ENCODE data around the gene ZNF445. TPM values are rescaled to one million over a fixed set of nuclear protein-coding genes. Genes with fewer than 3 reads are reported as not detected.

ZNF445 gene
- total RNA-seq (2021): 15.9 and 20.3 TPM in 2 replicates
- percentile 70 among the genes with signal in this experiment for Bru-seq, nascent RNA
- percentile 75 among the genes with signal in this experiment for BruChase-seq, experiment 1, labeled RNA remaining after a 2-hour chase
- percentile 70 among the genes with signal in this experiment for BruChase-seq, experiment 2, labeled RNA remaining after a 6-hour chase
- long read RNA-seq, partial matches to known transcripts: 63 of 64 reads
- long read RNA-seq, other reads (novel, unspliced or antisense): 1 of 64 reads

- TF ChIP-seq EZH2 (IDR thresholded peaks at IDR 0.05; ENCODE audit: low read depth): no peak
- TF ChIP-seq CTCF (conservative IDR thresholded peaks at IDR 0.05): no peak
- ChIA-PET POLR2A (ENCODE audit: unreplicated experiment) (interaction anchor here (0.6 kb wide), 1 partner anchor 26 kb away, joined by 6 read pairs; no protein-coding TSS in a partner anchor), CTCF (no interaction called here)
- H3K79me2 ChIP-seq (ENCODE audit: low read depth): peaks cover 32% of the 10 kb centered on the region
- peak; percentile 53 to 81 for DNase-seq
- H3K4me3 ChIP-seq: peak within 1 kb of the TSS; percentile 64
- H3K9me2 ChIP-seq (ENCODE audit: insufficient read depth): no peaks in the 10 kb centered on the region
- no peaks in the 10 kb centered on the region for H3F3A ChIP-seq (ENCODE audit: insufficient read depth, low read depth)
- no peaks in the 10 kb centered on the region for H4K20me1 ChIP-seq (ENCODE audit: insufficient read depth)
- peak within 1 kb of the TSS; percentile 99 for H2AFZ ChIP-seq
- peaks cover 9% of the 10 kb centered on the region; the same call in 1 of the 2 replicates for H3K4me1 ChIP-seq (replicated peaks; ENCODE audit: insufficient read depth)
- intact Hi-C loops (cut with micrococcal nuclease; ENCODE audit: unreplicated experiment): loop anchor here (5.0 kb wide), 1 partner anchor 140 kb away; the partner anchor contains the start of gene TCAIM
- no peaks in the 10 kb centered on the region for H3K27me3 ChIP-seq (ENCODE audit: insufficient read depth, low read depth)
- no peaks in the 10 kb centered on the region for H3K36me3 ChIP-seq (ENCODE audit: low read depth)
- H3K4me2 ChIP-seq: peak within 1 kb of the TSS; percentile 93
- no peak within 1 kb of the TSS for H3K27ac ChIP-seq
- H3K9me3 ChIP-seq (ENCODE audit: insufficient read depth, low read depth): no peaks in the 10 kb centered on the region
- BruUV-seq (replicated peaks): no TSS peak
These were observed at the start of gene ZNF445 for GRCh38 chr3:44477312-44478030. Gene ZNF445 (minus strand): TSS chr3:44477670. CDS start chr3:44455549, 22,121 bp downstream.

GRCh38 chr3:44525060-44525459 lies 47.6 kb upstream of the ZNF445 start:
- Histone ChIP-seq H3K4me2 (no peak overlapping the region), H2AFZ (no peak overlapping the region), H3K79me2 (ENCODE audit: low read depth) (no peaks in the 10 kb centered on the region), H3K4me3 (no peak overlapping the region), H3K27ac (no peak overlapping the region), H3K36me3 (ENCODE audit: low read depth) (no peaks in the 10 kb centered on the region), H4K20me1 (ENCODE audit: insufficient read depth) (no peaks in the 10 kb centered on the region), H3K27me3 (ENCODE audit: insufficient read depth, low read depth) (peaks cover 22% of the 10 kb centered on the region), H3K9me2 (ENCODE audit: insufficient read depth) (no peaks in the 10 kb centered on the region), H3K4me1 (replicated peaks; ENCODE audit: insufficient read depth) (no peaks in the 10 kb centered on the region), H3K9me3 (ENCODE audit: insufficient read depth, low read depth) (no peaks in the 10 kb centered on the region), H3F3A (ENCODE audit: insufficient read depth, low read depth) (no peaks in the 10 kb centered on the region)
- TF ChIP-seq EZH2 (IDR thresholded peaks at IDR 0.05; ENCODE audit: low read depth) (no peak), CTCF (conservative IDR thresholded peaks at IDR 0.05) (no peak)
- ChIA-PET POLR2A (ENCODE audit: unreplicated experiment) (no interaction called here), CTCF (no interaction called here)
- BruUV-seq (replicated peaks): no TSS peak
- DNase-seq: no peak
- intact Hi-C loops (cut with micrococcal nuclease; ENCODE audit: unreplicated experiment): no loop called here

GRCh38 chr3:44522494-44522933 lies 45.0 kb upstream of the ZNF445 start:
- no peak for DNase-seq
- no TSS peak for BruUV-seq (replicated peaks)
- no peak for TF ChIP-seq CTCF (conservative IDR thresholded peaks at IDR 0.05)
- no peak for TF ChIP-seq EZH2 (IDR thresholded peaks at IDR 0.05; ENCODE audit: low read depth)
- no peaks in the 10 kb centered on the region for H3K9me3 ChIP-seq (ENCODE audit: insufficient read depth, low read depth)
- POLR2A ChIA-PET (ENCODE audit: unreplicated experiment): no interaction called here
- no peaks in the 10 kb centered on the region for H3K36me3 ChIP-seq (ENCODE audit: low read depth)
- H3K79me2 ChIP-seq (ENCODE audit: low read depth): no peaks in the 10 kb centered on the region
- peaks cover 17% of the 10 kb centered on the region; the same call in 1 of the 2 replicates for H3K27me3 ChIP-seq (ENCODE audit: insufficient read depth, low read depth)
- H3K27ac ChIP-seq: no peak overlapping the region
- intact Hi-C loops (cut with micrococcal nuclease; ENCODE audit: unreplicated experiment): no loop called here
- no peak overlapping the region for H3K4me2 ChIP-seq
- no peaks in the 10 kb centered on the region for H3K4me1 ChIP-seq (replicated peaks; ENCODE audit: insufficient read depth)
- H3K9me2 ChIP-seq (ENCODE audit: insufficient read depth): no peaks in the 10 kb centered on the region
- no peaks in the 10 kb centered on the region for H3F3A ChIP-seq (ENCODE audit: insufficient read depth, low read depth)
- no peak overlapping the region for H2AFZ ChIP-seq
- H3K4me3 ChIP-seq: no peak overlapping the region
- H4K20me1 ChIP-seq (ENCODE audit: insufficient read depth): no peaks in the 10 kb centered on the region
- CTCF ChIA-PET: no interaction called here

Measured in PC-9 (cell line).